GM21825 (cell line): ENCODE measurements around the gene CPEB3.
A peak's percentile ranks its signal among the peaks of the same experiment; 100 is the strongest.
"Not testable (repeated sequence)": the region's sequence is repeated elsewhere in the genome, so short reads cannot be mapped to it uniquely, and the experiment has no call there.

Experiments used
- ATAC-seq: cut with Tn5 transposase; IDR thresholded peaks from one replicate; pipeline ENCODE4 v1.9.1; 2021; ENCODE audit warnings: mild to moderate bottlenecking, moderate library complexity; ENCODE audit not compliant: unreplicated experiment

The CPEB3 gene

DNA sequence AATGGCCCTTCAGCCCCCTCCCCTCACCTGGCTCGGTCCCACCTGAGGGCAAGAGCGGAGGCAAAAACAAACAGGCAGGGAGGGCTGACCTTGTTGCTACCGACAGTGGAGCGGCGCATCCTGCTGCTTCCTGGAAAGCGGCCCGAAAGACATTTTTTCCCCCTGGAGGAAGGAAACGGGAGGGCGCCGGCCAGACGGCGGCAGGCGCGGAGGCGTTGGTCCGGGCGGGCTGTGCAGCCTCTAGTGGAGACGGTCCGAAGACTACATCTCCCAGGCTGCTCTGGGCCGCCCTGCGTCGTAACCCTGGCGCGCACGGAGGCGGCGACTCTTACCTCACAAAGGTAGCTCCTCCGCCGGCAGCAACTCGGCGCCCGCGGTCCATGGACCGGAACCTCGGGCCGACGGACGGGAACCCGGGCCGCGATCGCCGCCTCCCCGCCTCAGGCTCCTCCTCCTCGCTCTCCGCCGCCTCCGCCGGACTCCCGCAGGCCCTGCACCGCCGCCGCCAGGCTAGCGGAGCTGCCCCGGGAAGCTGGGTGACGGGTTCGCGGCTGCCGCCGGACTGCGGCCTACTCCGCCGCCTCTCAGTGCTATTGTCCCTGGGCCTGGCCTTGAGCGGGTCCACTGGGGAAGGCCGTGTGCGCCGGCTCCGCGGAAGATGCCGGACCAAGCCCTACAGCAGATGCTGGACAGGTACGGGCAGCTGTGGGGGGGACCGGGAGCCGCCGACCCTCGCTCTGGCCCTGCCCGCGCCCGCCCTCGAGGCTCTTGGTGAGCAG lies at the start of gene CPEB3, which contains the start of gene MARCHF5:
CPEB3 (minus strand) TSS at position 242 of the 779 bp plus-strand sequence. CDS start 50,728 bp downstream, outside the sequence.
MARCHF5 (plus strand) TSS at position 331 of the 779 bp plus-strand sequence; CDS start at position 659, 328 bp downstream.
- ATAC-seq, result peak; percentile 98

- ATAC-seq, result not testable (repeated sequence)
Measured at GRCh38 chr10:92329927-92330326, 39.0 kb upstream of the CPEB3 start.

DNA sequence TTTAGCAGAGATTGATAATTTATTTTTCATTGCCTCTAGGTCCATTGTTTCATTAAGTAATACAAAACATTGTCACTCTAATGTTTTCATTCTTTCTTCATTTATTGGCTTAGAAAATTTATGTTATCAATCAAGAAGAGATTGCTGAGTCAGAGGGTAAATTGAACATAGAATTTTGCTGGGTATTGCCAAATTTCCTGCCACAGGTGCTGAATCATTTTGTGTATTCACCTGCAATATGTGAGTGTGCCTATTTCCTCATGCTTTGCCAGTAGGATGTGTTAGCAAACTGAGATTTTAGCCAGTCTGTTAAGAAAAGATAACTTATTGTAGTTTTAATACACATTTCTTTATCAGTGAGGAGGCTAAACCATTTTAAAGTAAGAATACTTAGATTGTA lies 38.1 kb upstream of the CPEB3 start:
- ATAC-seq, result no peak

GRCh38 chr10:92327445-92328433 lies 36.9 kb upstream of the CPEB3 start:
- no peak for ATAC-seq

DNA sequence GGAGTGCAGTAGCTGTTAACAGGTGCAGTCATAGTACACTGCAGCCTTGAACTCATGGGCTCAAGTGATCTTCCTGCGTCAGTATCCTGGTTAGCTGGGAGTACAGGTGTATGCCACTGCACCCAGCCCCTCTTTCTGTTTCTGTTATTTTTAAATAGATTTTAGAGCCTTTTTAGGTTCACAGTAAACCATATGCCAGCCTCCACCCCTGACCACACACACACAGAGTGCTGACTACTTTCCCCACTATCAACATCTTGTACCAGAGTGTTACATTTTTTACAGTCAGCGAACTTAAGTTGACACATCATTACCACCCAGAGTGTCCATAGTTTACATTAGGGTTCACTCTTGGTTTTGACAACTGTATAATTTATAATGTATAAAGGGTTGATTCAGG lies 32.2 kb upstream of the CPEB3 start:
- ATAC-seq, result no peak

GRCh38 chr10:92316610-92317009 lies 25.7 kb upstream of the CPEB3 start:
- no peak for ATAC-seq

- ATAC-seq, result no peak
Measured at GRCh38 chr10:92313750-92314149, 22.9 kb upstream of the CPEB3 start.

- no peak for ATAC-seq
Measured at GRCh38 chr10:92309272-92309671, 18.4 kb upstream of the CPEB3 start.

GRCh38 chr10:92305133-92306072 lies 14.5 kb upstream of the CPEB3 start:
- no peak for ATAC-seq

- ATAC-seq, result no peak
Measured at GRCh38 chr10:92304061-92304460, 13.2 kb upstream of the CPEB3 start.

DNA sequence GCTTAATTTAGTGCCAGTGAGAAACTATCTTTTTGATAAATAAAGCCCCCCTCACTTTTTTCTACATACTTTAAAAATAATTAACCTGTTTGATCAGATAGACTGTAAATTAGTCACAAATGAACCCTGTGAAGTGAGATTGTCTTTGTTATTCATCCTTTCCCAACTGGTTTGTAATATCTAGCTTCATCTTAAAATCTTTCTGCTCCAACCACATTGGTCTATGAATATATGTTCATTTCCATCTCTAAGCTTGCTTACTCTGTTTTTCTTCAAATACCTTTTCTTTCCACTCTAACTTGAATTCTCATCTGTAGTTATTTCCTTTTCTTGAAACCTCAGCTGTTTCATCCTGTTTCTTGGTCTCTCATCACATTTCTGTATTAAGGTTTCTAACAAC lies 12.2 kb upstream of the CPEB3 start:
- no peak for ATAC-seq

GRCh38 chr10:92298487-92298886 lies 7.6 kb upstream of the CPEB3 start:
- no peak for ATAC-seq

DNA sequence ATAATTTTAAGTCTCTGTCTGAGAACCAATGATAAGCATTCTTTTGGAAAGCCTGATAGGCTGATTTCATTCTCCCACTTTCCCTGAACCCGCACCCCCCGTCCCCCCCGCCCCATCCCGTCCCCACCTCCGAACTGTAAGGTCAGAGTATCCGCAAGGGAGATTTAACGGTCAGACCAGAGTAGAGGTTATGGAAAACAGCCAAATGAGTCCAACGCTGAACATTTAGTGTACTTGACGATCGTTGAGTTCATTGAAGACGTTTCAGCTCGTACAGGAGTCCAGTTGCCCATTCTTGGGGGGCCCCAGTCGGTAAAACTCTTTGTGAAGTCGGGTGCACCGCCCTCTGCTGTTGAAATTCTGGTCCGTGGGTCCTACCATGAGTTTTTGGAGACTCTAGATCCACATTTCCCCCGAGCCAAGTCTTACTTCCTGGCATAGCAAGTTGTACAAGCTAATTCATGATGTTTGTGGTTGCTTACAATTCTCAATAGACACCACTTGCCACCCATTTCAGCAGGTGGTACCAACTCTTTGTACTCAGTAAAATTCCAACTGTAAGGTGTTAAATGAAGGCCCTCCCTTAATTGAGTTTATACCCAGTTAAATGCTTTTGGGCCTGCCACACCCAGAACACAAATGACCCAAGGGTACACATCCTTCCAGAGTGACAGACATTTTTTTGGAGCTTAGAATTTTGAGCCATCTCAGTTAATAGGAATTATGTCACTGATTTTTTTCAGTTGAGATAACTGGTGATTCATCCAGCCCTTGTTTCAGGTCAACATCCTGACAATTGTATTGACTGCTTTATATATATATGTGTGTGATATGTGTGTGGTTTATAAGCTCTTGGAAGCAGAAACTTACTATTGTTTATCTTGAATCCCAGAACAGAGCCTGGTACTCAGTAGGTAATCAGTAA lies 1.3 kb upstream of the CPEB3 start:
- no peak for ATAC-seq

DNA sequence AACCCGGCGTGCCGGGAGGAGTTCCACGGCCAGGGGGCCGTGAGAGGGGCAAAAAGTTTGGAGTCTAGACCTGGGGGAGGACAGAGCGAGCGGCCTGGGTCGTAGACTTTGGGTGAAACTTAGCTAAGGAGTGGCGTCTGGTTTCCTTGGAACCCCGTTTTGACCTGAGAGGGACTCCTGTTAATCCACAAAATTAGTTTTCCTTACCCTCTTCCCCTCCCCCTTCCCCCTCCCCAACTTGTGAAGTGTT lies 663 bp upstream of the CPEB3 start:
- ATAC-seq, result no peak

DNA sequence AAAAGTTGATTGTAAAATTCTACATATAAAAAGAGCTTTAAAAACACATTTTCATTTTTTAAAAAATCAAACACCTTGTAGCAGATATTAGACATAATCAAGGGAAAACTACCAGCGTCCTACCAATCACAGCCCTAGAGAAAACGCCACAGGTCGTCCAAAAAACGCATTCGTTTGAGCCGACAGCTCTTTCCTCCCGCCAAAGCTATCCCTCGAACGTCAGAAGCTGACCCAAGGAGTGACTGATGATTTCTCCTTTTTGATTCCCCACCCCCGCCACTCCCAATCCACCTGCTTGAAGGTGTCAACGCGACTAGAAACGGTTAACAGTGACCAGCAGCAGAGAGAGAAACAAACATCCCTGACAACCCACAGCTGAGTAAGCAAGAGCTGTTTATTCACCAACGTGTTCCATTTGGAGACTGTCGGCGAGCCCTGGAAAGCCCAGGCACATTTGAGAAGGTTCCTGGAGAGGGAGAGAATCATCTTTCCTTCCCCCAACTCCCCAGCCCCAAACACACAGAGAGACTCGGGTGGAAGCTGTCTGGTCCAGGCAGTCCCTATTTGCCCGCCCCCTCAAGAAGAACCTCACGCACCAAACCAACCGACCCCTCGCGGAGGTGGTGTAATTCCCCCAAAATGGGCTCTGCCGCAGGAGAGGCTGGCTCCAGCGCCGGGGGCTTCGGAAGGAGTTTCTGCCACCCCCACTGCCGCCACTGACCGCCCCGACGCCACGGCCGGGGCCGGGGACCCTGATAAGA lies 622 bp downstream of the CPEB3 start:
- ATAC-seq, result peak; percentile 9

GRCh38 chr10:92284112-92284704 lies 6.7 kb downstream of the CPEB3 start:
- no peak for ATAC-seq

- ATAC-seq, result no peak
Measured at GRCh38 chr10:92278996-92279696, 11.7 kb downstream of the CPEB3 start.

GRCh38 chr10:92274071-92274470 lies 16.8 kb downstream of the CPEB3 start:
- ATAC-seq, result no peak
